Measurements from ENCODE around the gene SCT.

SCT gene

DNA sequence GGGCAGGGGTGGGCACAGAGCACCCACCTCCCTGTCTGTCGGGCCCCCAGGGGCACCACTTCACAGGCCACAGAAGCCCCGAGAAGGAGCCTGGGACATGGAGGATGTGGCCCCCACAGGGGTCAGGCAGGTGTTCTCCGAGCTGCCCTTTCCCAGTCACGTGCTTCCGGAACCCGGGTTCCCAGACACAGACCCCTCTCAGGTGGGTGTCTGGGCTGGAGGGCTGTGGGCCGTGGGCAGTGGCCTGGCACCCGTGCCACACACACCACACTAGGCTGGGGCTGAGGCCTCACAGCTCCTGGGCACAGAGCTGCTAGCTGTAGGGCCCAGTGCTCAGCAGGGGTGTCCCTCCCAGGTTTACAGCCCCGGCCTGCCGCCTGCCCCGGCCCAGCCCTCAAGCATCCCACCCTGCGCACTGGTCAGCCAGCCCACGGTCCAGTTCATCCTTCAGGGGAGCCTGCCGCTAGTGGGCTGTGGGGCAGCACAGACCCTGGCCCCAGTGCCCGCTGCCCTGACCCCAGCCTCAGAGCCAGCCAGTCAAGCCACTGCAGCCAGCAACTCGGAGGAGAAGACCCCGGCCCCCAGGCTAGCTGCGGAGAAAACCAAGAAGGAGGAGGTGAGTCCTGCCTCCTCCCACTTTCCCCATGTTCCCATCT lies 16.7 kb downstream of the SCT start:
- ATAC-seq, result no peak
- DNase-seq, result no peak

GRCh38 chr11:609341-609811 lies 17.6 kb downstream of the SCT start:
- ATAC-seq (no peak), DNase-seq (no peak)

GRCh38 chr11:608791-609251 lies 18.2 kb downstream of the SCT start:
- DNase-seq (no peak), ATAC-seq (no peak)

- DNase-seq (no peak), ATAC-seq (no peak)
Observed at GRCh38 chr11:607971-608659, 18.9 kb downstream of the SCT start.

DNA sequence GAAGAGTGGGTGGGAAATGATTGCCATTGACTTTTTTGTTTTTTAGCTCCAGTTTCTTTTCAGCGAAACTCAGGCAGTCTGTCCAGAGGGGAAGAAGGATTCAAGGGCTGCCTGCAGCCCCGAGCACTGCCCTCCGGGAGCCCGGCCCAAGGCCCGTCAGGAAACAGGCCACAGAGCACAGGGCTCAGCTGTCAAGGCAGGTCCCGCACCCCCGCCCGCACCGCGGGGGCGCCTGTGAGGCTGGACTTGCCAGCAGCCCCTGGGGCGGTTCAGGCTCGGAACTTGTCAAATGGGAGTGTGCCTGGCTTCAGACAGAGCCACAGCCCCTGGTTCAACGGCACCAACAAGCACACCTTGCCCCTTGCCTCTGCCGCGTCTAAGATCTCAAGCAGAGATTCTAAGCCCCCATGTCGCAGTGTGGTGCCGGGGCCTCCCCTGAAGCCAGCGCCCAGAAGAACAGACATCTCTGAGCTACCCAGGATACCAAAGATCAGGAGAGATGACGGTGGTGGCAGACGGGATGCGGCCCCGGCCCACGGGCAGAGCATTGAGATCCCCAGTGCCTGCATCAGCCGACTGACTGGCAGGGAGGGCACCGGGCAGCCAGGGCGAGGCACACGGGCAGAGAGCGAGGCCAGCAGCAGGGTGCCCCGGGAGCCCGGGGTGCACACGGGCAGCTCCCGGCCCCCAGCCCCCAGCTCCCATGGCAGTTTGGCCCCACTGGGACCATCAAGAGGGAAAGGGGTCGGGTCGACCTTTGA lies 19.8 kb downstream of the SCT start:
- DNase-seq, result no peak
- ATAC-seq, result no peak

DNA sequence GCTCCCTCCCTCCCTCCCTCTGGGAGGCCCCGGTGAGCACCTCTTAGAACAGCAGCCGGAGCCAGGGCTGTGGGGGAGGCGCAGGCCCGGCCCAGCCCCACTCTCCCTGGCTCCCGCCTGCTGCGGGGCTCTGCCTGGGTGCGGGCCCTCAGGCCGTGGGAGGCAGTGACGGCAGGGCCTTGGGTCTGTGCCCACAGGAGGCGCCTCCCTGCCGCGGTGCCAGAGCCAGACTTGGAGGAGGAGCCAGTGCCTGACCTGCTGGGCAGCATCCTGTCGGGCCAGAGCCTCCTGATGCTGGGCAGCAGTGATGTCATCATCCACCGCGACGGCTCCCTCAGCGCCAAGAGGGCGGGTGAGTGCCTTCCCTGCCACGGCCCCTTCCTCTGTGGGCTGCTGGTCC lies 20.7 kb downstream of the SCT start:
- DNase-seq (no peak), ATAC-seq (no peak)

DNA sequence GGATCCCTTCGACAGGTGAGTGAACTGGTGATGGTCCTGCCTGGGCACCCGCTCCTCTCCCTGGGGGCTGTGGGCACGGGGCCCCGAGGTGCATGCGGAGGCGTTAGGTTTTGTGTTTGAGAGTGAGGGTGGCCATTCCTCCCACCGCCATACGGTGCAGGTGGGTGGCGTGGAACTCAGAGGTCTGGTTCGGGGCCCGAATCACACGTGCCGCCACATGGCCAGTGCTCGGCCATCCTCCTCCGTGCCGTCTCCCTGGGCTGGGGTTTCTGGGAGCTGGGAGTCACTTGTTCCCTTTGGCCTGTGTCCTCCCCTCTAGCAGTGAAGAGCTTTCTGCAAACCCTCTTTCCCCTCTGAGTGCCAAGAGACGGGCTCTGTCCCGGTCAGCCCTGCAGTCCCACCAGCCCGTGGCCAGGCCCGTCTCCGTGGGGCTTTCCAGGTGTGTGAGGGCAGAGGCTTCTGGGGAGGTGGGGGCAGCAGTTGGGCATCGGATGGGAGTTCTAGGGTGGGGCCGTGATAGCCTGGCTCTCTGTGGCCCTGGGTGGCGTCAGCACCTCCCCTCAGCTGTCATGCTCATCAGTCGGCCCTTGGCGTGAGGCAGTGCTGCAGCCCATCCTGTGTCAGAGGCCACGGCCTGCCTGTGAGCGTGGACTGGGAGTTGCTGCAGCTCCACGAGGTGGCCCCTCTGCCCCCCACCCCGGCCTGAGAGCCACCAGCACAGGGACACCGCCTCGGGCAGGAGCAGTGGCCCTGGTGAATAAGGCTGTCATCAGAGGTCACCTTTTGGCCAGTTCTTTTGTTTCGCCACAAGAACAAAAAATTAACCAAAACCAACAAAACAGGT lies 21.5 kb downstream of the SCT start:
- ATAC-seq, result no peak
- DNase-seq, result no peak

- no peak for ATAC-seq
- DNase-seq, result no peak
Observed at GRCh38 chr11:603154-603553, 23.8 kb downstream of the SCT start.

GRCh38 chr11:601573-602245 lies 25.3 kb downstream of the SCT start:
- ATAC-seq (no peak), DNase-seq (no peak)

- DNase-seq (no peak), ATAC-seq (no peak)
Observed at GRCh38 chr11:598005-598680, 28.8 kb downstream of the SCT start.

DNA sequence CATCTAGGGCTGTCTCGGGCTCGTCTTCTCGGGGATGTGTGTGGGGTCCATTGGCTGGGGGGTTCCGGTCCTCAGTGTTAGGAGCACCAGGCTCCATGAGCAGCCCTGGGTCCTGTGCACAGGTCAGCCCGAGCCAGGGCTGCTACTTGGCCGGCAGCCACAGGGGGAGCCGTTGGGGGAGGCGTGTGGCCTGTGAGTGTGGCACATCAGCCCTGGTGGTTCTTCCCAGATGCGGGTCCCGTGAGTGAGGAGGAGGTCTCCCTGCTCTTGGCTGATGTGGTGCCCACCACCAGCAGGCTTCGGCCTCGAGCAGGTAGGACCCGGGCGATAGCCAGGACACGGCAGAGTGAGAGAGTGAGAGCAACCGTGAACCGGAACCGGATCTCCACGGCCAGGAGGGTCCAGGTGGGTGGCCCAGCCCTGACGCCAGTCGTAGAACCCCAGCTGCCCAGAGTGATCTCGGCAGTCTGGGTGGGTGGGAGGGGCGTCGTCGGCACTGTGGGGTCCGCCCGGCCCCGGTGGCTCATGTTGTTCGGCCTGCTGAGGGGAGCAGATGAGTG lies 29.7 kb downstream of the SCT start:
- ATAC-seq (no peak), DNase-seq (no peak)

- ATAC-seq, result peak; percentile 22
- no peak for DNase-seq
Observed at GRCh38 chr11:596374-596773, 30.6 kb downstream of the SCT start.

GRCh38 chr11:595400-595799 lies 31.6 kb downstream of the SCT start:
- no peak for ATAC-seq
- DNase-seq, result no peak

DNA sequence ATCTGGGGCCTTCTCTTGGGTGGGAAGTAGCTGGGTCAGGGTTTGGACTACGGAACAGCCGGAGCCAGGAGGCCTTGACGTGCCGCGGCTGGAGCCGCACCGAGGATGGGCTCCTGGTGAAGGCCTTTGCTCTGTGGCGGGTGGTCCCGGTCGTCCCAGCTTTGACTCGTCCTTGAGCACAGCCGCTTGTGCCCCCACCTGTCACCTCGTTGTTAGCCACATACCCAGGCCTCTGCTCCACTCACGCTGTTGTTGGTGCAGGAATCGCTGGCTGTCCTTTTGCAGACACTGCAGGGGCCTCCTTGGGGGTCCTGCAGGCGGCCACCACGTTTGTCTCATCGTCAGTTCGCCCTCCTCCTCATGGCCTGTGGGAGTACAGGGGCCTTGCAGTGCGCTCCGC lies 33.6 kb downstream of the SCT start:
- no peak for ATAC-seq

DNA sequence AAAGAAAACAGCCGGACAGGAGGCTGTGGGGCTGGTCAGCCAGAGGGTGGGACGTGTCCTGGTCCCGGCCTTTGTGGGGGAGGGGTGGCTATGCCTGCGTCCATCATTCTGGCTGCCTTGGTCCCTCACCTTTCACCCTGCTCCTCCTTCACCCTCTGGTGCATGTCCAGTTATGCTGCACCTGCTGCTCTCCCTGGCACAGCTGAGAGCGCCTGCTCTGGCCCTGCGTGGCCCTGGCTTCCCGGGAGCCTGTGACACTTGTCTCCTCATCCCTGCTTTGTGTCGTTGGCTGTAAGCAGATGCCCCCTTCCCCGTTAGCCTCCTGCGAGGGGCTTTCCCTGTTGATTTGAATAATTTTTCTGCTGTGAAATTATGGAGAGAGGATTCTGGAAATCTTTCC lies 34.1 kb downstream of the SCT start:
- ATAC-seq (no peak), DNase-seq (no peak)

More for the DNA sequence above, 33.6 kb downstream of the SCT start:
- no peak for DNase-seq

GRCh38 chr11:592501-592900 lies 34.5 kb downstream of the SCT start:
- ATAC-seq, result no peak
- no peak for DNase-seq

- no peak for DNase-seq
- ATAC-seq, result no peak
Observed at GRCh38 chr11:590997-591396, 36.0 kb downstream of the SCT start.

DNA sequence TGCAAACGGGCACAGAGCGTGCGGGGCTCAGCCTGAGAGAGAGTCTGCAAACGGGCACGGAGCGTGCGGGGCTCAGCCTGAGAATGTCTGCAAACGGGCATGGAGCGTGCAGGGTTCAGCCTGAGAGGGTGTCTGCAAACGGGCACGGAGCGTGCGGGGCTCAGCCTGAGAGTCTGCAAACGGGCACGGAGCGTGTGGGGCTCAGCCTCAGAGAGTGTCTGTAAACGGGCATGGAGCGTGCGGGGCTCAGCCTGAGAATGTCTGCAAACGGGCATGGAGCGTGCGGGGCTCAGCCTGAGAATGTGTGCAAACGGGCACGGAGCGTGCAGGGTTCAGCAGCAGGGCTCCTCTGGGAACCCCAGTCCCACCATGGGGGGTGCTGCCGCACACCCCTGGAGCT lies 37.2 kb downstream of the SCT start:
- DNase-seq (no peak), ATAC-seq (no peak)

- DNase-seq, result peak; percentile 72
- ATAC-seq, result peak; percentile 99
Observed at GRCh38 chr11:587978-588380, 39.0 kb downstream of the SCT start.

DNA sequence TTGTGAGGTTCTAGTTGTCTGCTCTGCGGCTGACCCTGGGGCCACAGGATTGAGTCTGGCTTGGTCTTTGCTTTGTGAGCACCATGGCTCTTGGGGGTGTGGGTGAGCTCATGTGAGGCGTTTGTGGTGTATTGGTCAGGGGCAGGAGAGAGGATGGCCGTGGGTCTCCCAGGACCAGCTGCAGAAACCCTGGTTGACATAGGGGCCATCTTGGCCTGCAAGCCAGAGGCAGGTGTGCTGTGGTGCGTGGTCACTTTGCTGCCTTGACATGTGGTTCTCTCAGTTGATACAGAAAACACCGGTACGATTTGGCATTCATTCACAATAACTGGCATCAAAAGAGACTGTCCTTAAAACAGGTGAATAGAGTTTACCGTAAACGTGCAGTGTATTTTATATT lies 39.4 kb downstream of the SCT start:
- DNase-seq (no peak), ATAC-seq (peak; percentile 14)
